H54 (cell line): ENCODE results near the gene TSPAN15.

ENCODE experiments used
- DNase-seq: peaks from one replicate; pipeline ENCODE4 v3.0.0; 2011; ENCODE audit warnings: low spot score, mixed read lengths; ENCODE audit not compliant: insufficient read length
- FAIRE-seq: peaks from 3 replicates; lab custom pipeline; 2011; peaks lifted over from hg19 to GRCh38; lab: Jason Lieb, UNC
- POLR2A ChIP-seq: IDR thresholded peaks from 2 replicates; pipeline ENCODE4 v1.6.1; 2011; ENCODE audit warnings: low read depth, mild to moderate bottlenecking, low read length

Gene TSPAN15

GRCh38 chr10:69538461-69538860, 87.2 kb downstream of the TSPAN15 start:
- TF ChIP-seq POLR2A: no peak
- FAIRE-seq (no peak), DNase-seq (no peak)

- FAIRE-seq: no peak
- TF ChIP-seq POLR2A: no peak
- DNase-seq: no peak
Measured at GRCh38 chr10:69541463-69541862, 90.2 kb downstream of the TSPAN15 start.

GRCh38 chr10:69549959-69550358, 98.7 kb downstream of the TSPAN15 start:
- DNase-seq: no peak
- no peak for TF ChIP-seq POLR2A
- FAIRE-seq: no peak

GRCh38 chr10:69552268-69552667, 101.0 kb downstream of the TSPAN15 start:
- no peak for TF ChIP-seq POLR2A
- no peak for DNase-seq
- FAIRE-seq: no peak

GRCh38 chr10:69553328-69553727, 102.1 kb downstream of the TSPAN15 start:
- DNase-seq: no peak
- no peak for FAIRE-seq
- no peak for TF ChIP-seq POLR2A

- DNase-seq (no peak), FAIRE-seq (no peak)
- no peak for TF ChIP-seq POLR2A
Measured at GRCh38 chr10:69554611-69555010, 103.3 kb downstream of the TSPAN15 start.
